Ishikawa (cell line): ENCODE measurements around the gene SH3BP4.

Experiments
- CEBPB ChIP-seq: IDR thresholded peaks from 2 replicates; pipeline ENCODE4 v1.6.1; 2012
- EGR1 ChIP-seq: IDR thresholded peaks from 2 replicates; pipeline ENCODE4 v1.6.1; 2012
- FOXM1 ChIP-seq: IDR thresholded peaks from 2 replicates; pipeline ENCODE4 v1.6.1; 2012; ENCODE audit warnings: low read depth, borderline replicate concordance
- MAX ChIP-seq: IDR thresholded peaks from 2 replicates; pipeline ENCODE4 v1.6.1; 2012
- NFIC ChIP-seq: IDR thresholded peaks from 2 replicates; pipeline ENCODE4 v1.6.1; 2012
- TCF12 ChIP-seq: IDR thresholded peaks from 2 replicates; pipeline ENCODE4 v1.6.1; 2012; ENCODE audit warnings: low read depth
- TEAD4 ChIP-seq: IDR thresholded peaks from 2 replicates; pipeline ENCODE4 v1.6.1; 2012

- TF ChIP-seq FOXM1 (no peak), TCF12 (no peak), EGR1 (no peak), CEBPB (no peak), NFIC (no peak), TEAD4 (no peak), MAX (no peak)
Observed at GRCh38 chr2:235098269-235098668, 146.5 kb downstream of the SH3BP4 start.
